BJ (cell line): Measurements from ENCODE around the gene DYNLT5. TPM values are rescaled to one million over a fixed set of nuclear protein-coding genes. Genes with fewer than 3 reads are reported as not detected.
"Not testable (repeated sequence)": the region's sequence is repeated elsewhere in the genome, so short reads cannot be mapped to it uniquely, and the experiment has no call there.

Experiments
- CTCF ChIA-PET: fragments of 350-600 bp; formaldehyde crosslinking; extraction: SDS; loops from one replicate; lab custom pipeline; 2021; ENCODE audit warnings: antibody characterized with exemption, inconsistent platforms; lab: Yijun Ruan, JAX
- POLR2A ChIA-PET: fragments of 300-600 bp; sonication (Branson Sonifier 250); formaldehyde crosslinking; extraction: SDS; loops from one replicate; lab custom pipeline; 2021; ENCODE audit warnings: antibody characterized with exemption; lab: Charles Lee
- DNase-seq: peaks from one replicate; pipeline ENCODE4 v3.0.0-alpha.2; 2011; ENCODE audit warnings: low read depth
- H3K27me3 ChIP-seq: 2 replicates; pipeline ENCODE4 v1.6.0; 2011; ENCODE audit warnings: low read length; ENCODE audit not compliant: control insufficient read depth, insufficient read depth
- H3K36me3 ChIP-seq: 2 replicates; pipeline ENCODE4 v1.5.1; 2011; ENCODE audit warnings: low read length; ENCODE audit not compliant: control insufficient read depth, insufficient read depth
- H3K4me3 ChIP-seq: 2 replicates; pipeline ENCODE4 v1.5.1; 2011; ENCODE audit warnings: low read depth, mild to moderate bottlenecking, control low read depth, low read length
- polyA plus RNA-seq: library from polyadenylated mRNA; depleted of rRNA; stranded (reverse); fragments of >200 nt; gene quantifications from 2 replicates; pipeline ENCODE4 v1.2.3, GENCODE V29; 2011
- TF ChIP-seq, protein P1 (sequence below): IDR thresholded peaks from 2 replicates; pipeline ENCODE4 v1.5.1; 2011; ENCODE audit warnings: low read depth, mild to moderate bottlenecking, control low read depth, inconsistent platforms, low read length, moderate library complexity; ENCODE audit not compliant: insufficient read depth

The DYNLT5 gene
- polyA plus RNA-seq, 1 experiment: 0.52 TPM

DNA sequence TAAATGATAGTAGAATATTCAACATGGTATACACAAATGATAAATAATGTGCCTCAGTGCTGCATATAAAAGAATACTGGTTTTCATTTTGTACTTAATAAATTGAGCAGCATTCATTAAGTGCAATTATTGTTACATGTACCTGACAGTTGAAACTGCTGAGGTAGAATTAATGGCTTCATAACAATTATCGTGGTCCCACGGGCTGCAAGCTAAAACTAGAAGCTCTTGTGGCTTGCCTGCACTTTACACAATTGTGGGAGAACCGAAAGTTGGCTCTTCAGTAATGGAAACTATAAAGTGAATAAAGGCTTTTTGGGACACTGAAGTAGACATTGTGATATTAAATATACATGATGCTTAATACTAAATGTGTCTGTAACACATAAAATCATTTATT is 25.6 kb downstream of the DYNLT5 start:
- CTCF ChIA-PET: no interaction called here
- Histone ChIP-seq H3K27me3 (no peaks in the 10 kb centered on the region), H3K36me3 (no peaks in the 10 kb centered on the region), H3K4me3 (no peak overlapping the region)
- POLR2A ChIA-PET: no interaction called here
- TF ChIP-seq, protein P1, sequence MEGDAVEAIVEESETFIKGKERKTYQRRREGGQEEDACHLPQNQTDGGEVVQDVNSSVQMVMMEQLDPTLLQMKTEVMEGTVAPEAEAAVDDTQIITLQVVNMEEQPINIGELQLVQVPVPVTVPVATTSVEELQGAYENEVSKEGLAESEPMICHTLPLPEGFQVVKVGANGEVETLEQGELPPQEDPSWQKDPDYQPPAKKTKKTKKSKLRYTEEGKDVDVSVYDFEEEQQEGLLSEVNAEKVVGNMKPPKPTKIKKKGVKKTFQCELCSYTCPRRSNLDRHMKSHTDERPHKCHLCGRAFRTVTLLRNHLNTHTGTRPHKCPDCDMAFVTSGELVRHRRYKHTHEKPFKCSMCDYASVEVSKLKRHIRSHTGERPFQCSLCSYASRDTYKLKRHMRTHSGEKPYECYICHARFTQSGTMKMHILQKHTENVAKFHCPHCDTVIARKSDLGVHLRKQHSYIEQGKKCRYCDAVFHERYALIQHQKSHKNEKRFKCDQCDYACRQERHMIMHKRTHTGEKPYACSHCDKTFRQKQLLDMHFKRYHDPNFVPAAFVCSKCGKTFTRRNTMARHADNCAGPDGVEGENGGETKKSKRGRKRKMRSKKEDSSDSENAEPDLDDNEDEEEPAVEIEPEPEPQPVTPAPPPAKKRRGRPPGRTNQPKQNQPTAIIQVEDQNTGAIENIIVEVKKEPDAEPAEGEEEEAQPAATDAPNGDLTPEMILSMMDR: no peak
- DNase-seq: no peak

DNA sequence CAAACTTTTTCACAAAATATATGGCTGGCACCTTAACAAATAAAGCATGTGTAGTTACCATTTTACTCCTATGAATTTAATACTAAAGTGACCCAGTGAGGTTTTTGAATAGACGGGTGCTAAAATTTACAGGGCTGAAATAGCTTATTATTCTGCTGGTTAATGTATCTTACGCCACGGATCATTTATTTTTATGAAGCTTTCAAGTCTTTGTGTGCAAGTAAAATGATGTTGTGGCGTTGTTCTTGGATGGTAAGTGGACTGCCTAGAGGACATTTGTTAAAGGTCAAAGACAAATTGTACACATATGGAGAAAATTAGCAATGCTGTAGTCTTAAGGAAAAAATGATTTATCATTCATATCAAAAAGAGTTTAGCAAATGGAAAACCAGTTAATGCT is 26.0 kb downstream of the DYNLT5 start:
- CTCF ChIA-PET: interaction anchor here (1.1 kb wide), 1 partner anchor 14 kb away, joined by 3 read pairs; no protein-coding TSS in a partner anchor
- TF ChIP-seq, protein P1: no peak
- no peaks in the 10 kb centered on the region for H3K36me3 ChIP-seq
- DNase-seq: no peak
- no peaks in the 10 kb centered on the region for H3K27me3 ChIP-seq
- POLR2A ChIA-PET: no interaction called here
- no peak overlapping the region for H3K4me3 ChIP-seq

DNA sequence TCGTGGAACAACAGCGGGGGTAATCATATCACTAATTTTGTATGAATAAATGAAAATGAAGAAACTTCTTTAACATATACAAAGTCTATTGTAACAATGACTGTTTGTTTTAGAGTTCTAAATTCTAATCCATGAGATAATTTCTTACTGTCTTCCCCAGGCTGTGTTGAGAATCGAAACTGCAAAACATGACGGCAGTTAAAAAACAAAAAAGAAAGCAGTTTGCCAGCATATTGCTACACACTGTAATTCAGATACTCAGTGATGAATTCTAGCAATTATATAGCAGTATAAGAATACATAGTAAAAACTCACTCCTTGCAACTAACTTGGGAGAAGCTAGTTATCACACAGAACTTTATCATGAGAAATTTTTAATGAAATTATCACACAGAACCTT is 26.7 kb downstream of the DYNLT5 start:
- TF ChIP-seq, protein P1: no peak
- Histone ChIP-seq H3K27me3 (no peaks in the 10 kb centered on the region), H3K36me3 (no peaks in the 10 kb centered on the region), H3K4me3 (no peak overlapping the region)
- no peak for DNase-seq
- ChIA-PET POLR2A (no interaction called here), CTCF (interaction anchor here (1.1 kb wide), 1 partner anchor 15 kb away, joined by 3 read pairs; no protein-coding TSS in a partner anchor)

DNA sequence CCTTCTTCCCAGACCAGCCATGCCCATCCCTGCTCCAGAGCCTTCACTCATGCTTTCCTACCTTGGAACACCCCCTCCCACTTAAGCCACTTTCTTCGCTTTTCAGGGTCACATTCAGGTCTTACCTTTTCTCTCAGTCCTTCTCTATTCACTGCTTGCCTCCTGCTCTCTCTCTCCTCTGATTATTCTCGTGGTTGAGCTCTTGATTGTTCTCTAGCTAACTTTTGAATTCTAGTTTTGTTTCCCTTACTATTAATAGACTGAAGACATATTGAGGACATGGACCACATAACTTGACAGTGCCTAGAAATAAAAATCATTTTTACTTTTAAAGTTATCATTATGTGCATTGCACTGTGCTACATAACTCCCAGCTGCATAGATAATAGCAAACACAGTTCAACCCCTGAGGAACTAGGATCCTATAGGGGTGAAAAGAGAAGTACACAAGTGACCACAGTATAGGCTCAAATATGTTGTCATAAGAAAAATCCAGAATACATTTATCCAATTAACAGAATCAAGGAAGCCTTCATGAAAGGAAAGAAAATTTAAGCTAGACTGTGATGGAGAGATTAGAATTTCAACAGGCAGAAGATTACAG is 27.3 kb downstream of the DYNLT5 start:
- H3K4me3 ChIP-seq: no peak overlapping the region
- TF ChIP-seq, protein P1: no peak
- CTCF ChIA-PET: no interaction called here
- POLR2A ChIA-PET: no interaction called here
- no peaks in the 10 kb centered on the region for H3K36me3 ChIP-seq
- no peaks in the 10 kb centered on the region for H3K27me3 ChIP-seq
- DNase-seq: no peak

DNA sequence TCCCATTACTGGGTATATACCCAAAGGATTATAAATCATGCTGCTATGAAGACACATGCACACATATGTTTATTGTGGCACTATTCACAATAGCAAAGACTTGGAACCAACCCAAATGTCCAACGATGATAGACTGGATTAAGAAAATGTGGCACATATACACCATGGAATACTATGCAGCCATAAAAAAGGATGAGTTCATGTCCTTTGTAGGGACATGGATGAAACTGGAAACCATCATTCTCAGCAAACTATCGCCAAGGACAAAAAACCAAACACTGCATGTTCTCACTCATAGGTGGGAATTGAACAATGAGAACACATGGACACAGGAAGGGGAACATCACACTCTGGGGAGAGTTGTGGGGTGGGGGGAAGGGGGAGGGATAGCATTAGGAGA is 33.5 kb downstream of the DYNLT5 start:
- H3K27me3 ChIP-seq, H3K36me3 ChIP-seq, CTCF ChIA-PET, H3K4me3 ChIP-seq, DNase-seq, POLR2A ChIA-PET: not testable (repeated sequence)

DNA sequence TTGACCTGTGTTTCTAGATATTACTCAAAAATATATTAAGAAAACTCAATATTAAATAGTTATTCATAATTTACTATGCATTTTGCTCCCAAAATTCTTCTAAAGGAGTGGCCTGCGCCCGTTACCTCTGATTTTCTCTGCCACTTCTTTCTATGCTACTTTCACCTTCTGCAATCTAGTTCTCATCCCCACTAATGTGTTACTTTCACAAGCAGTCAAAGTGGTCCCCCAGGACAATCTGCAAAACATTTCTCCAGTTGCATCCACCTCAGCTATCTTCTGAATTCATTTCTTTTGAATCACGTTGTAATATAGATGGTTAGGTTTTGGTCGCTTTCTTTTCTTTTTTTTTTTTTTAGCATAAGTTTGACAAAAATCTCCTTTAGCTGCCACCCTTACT is 35.4 kb downstream of the DYNLT5 start:
- Histone ChIP-seq H3K4me3 (no peak overlapping the region), H3K36me3 (no peaks in the 10 kb centered on the region), H3K27me3 (no peaks in the 10 kb centered on the region)
- ChIA-PET POLR2A (interaction anchor here (0.6 kb wide), 1 partner anchor 73 kb away, joined by 5 read pairs; no protein-coding TSS in a partner anchor), CTCF (interaction anchor here (1.7 kb wide), 1 partner anchor 22 kb away, joined by 4 read pairs; no protein-coding TSS in a partner anchor)
- no peak for DNase-seq
- TF ChIP-seq, protein P1: no peak
